ENCODE measurements around the gene RASGEF1C.
A peak's percentile ranks its signal among the peaks of the same experiment; 100 is the strongest.

RASGEF1C gene

DNA sequence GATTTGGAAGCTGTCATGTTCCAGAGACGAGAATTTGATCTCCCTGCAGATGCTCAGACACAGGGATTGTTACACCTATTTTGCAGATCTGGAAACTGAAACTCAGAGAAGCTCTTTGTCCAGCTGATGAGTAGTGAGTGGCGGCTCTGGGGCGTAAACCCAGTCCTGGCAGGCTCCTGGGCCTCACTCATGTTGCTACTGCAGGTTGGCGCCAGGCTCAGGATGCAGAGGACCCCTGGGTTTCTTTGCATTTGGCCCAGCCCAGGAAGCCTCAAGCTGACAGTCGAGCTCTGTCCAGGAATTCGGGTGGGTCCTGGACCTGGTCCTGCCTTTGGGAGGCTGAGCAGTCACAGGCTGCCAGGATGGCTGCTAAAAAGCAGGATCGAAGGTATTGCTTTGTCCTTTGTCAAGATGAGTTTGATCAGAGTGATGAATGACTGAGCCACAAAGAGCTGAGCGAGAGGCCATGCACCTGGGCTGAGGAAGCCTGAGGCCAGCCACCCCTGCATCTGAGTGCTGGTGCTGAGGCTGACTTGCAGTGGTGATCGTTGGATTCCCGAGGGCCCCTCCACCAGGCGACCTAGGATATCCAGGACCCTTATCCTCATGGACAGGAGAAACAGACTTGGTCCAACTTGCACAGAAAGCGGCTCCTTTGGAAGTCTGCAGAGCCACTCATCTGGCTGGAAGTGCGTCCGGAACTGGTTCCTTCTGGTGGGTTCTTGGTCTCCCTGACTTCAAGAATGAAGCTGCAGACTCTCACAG, 129.1 kb downstream of the RASGEF1C start:
- DNase-seq = no peak

DNA sequence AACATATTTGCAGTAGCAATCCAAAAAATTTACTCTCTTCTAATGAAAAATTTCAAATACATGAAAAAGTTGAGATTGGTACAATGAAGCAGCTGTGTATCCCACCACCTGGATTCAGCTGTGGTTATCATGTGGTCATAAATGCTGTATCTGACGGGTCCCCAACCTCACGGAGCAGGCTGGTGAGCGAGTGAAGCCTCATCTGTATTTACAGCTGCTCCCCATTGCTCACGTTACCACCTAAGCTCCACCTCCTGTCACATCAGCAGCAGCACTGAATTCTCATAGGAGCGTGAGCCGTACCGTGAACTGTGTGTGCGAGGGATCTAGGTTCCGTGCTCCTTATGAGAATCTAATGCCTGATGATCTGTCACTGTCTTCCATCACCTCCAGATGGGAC, 130.7 kb downstream of the RASGEF1C start:
- no peak for DNase-seq

DNA sequence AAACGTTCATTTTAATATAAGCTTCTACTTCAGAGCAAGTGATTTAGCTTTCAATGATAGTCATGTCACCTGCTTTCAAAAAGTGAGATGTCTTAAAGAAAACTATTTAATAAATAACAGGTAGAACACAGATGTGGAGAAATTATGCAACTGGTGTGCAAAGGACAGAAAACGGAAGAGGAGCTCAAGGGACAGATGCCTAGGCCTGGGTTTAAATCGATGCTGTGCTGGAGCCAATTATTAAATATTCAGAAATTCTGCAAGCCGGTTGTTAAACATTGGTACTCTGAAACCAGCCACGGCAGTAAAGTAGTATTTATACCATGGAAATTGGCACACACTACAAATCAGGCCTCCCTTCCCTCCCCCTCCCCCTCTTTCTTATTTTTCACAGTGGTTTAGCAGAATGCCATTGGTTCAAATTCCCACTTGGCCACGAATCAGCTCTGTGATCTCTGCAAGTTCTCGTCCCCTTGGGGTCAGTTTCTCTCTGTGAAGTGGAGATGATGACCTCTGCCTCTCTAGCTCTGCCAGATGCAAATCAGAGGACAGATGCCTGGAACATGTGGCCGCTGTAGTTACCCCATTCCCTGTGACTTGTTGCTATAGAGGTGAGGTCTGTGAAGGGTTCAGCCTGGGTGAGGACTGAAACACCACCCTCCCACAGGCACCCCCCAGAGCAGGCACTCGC, 131.3 kb downstream of the RASGEF1C start:
- no peak for DNase-seq

DNA sequence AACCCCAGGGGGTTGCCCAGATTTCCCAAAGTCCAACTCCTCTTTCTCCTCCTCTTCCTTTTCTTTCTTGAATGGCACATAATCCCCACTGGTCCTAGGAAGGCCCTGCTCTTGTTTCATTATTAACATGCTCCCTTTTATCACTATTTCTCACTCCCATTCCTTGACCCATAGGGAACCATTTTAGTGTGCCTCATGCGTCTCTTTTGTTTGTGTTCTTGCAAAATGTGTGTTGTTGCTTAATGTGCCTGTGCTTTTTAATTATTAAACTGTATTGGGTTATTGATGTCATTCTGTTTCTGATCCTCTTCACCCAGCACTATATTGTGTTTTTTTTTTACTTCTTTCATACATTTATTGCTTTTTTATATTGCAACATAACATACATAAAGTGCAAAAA, 133.3 kb downstream of the RASGEF1C start:
- no peak for DNase-seq

DNA sequence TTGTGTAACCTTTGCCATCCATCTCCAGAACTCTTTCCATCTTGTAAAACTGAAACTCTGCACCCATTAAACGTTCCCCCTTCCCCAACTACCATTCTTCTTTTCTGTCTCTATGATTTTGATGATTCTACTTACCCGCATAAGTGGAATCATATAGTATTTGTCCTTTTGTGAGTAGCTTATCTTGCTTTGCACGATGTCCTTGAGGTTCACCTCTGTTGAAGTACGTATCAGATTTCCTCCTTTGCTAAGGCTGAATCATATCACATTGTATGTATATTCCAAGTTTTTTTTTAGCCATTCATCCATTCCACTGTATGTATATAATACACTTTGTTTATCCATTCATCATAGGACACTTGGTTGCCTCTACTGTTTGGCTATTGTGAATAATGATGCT, 134.5 kb downstream of the RASGEF1C start:
- DNase-seq = no peak

DNA sequence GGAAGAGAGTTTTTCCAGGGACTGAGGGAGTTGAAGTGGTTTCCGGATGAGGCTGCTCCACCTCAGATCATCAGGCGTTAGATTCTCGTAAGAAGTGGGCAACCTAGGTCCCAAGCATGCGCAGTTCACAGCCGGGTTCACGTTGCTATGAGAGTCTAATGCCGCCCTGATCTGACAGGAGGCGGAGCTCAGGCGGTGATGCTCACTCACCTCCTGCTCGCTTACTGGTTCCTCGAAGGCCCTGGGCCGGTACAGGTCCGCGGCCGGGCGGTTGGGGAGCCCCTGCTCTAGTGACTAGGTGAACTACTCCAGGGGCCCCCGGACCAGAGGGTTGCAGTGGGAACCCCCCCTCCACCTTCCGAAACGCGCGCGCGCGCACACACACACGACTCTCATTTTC, 136.5 kb downstream of the RASGEF1C start:
- DNase-seq = no peak

DNA sequence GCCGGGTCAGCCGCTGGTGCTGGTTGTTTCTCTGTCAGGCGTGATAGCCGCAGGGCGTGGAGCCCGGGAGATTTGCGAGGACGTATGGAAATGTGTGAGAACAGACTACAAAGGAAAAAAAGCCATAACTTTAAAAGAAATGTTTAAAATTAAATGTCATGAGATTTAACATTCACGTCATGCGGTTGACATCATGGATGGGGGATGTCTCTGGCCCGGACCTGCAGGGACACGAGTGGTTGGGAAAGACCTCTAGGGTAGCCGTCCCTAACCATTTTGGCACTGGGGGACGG, 136.8 kb downstream of the RASGEF1C start:
- no peak for DNase-seq

DNA sequence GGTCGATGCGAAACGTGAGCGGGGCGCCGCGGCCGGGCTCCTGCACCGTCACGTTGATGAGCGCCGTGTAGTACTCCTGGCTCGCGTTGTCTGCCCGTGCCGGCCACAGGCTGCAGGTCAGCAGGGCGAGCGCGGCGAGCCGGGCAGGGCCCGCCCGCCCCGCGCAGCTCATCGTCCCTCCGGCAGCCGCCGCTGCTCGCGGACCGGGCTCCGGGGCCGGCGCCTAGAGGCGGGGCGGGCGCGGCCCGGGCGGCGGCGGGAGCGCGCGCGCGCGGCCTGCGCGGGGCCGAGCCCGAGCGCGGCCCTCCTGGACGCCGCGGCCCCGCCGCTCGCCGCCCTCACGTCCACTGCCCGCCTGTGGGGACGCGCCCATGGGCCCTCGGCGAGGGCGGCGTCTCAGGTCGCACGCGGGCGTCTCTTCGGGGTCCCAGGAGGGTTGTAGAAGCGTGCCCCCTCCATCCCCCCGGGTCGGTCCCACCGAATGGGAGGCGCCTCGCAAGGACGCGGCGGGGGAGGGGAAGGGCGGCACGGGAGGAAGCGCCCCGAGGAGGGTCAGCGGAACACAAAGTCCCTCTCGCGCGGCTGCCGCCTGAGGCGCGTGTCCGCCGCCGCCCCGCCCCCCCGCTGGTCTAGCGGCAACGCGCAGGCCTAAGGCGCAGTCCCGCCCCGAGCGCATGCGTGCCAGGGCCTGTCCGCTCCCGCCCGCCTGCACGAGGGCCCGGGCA, 137.3 kb downstream of the RASGEF1C start, which contains the start of gene RNF130:
Gene RNF130, minus strand, starts transcription at position 229 of the 725 bp plus-strand sequence. Its CDS starts 57 bp downstream, at position 172.
- peak; percentile 92 for DNase-seq

DNA sequence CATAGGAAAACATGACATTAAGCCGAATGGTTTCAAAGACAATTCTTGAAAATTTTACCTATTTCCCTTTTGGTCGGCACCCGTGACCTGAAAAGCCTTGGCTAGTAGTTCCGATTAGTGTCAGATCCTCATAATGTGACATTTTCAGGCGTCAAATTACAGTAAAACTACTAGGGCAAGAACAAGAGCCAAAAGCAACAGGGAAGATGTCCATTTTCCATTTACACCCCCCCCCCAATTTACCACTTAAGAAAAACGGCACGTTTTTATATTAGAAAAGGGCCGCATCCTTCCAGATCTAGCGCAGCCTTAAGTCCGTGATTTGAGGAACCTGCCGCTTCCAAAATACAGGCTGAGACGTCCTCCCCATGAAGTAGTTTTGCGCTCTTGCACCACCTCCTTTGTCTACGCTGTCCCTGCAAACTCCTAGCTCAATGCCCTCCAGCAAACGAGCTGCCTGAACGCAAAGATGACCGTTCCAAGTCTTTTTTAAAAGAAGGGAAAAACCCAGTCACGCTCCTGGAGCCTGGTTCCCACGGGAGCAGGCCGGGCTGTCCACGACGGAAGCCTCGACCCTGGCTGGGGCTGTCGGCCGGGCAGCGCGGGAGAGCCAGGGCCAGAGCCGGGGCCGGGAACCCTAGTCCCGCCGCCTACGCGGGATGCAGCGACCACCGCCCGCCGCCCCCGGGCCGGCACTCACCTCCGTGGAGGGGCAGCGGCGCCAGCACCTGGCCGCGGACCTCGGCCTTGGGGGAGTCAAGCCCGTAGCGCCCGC, 138.1 kb downstream of the RASGEF1C start:
- peak; percentile 54 for DNase-seq

DNA sequence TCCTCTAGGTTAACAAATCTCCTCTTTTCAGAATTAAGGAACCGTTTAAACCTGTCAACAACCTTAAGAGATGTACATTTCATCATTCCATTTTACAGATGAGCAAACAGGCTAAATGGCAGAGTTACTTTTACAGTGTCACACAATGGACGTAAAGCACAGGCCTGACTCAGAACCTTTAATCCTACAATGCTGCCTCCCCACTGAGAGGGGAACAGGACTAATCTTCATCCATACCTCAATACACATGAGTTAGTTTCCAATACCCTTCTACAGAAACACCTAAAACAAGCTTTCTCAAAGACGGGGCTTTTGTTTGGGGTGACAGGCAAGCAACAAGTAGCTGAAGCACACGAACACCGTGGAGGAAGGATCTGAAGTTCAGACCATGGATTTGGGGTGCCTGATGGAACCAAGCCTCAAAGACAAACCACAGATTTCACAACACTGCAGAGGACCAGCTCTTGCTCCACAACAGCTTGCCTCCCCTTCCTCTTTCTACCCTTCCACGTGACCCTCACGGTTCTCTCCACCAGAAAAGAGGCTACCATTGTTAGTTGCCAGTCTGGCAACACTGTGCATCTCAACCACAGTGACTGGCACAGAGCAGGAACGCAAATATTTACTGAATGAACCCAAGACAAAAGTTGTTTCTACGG, 139.3 kb downstream of the RASGEF1C start:
- DNase-seq = no peak

DNA sequence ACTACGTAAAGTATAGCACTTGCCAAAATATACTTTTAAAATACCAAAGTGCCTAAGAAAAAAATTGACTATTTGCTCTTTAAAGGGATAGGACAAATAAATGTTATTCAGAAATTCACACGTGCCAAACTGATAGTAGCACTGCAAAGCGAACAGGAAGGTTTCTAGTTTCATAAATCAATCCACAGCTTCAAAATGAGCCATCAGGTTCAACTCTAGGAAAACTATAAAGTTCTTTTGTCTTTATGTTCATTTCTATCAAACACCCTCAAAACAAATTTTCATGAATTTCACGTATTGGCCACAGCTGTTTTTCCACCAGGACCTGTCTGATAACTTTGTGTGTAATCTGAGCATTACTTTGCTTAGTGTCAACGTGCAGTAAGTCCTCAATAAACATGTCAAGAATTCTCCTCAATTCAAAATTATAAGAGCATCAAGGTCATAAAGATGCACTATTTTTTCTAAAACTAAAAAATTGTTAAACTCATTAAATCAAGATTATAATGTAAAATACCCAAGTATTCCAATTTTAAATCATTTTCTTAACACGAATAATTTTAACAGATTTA, 140.4 kb downstream of the RASGEF1C start:
- DNase-seq = no peak

DNA sequence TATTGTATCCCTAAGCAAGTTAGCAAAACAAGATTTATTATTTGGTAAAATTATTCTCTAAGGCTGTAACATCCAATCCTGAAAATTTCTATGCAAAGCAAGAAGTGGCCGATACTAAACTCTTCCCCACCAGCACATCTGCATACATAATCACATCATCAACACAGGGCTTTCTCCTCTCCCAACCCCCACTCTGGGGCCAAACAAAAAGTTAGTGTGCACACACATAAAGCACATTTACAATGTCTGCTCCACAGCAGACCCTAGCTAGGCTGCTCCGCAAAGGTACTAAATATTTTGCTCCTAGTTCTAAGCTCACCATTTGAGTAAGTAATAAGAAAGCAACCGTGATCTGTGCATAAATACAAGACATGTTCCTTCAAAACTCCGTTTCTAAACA, 141.0 kb downstream of the RASGEF1C start:
- no peak for DNase-seq

DNA sequence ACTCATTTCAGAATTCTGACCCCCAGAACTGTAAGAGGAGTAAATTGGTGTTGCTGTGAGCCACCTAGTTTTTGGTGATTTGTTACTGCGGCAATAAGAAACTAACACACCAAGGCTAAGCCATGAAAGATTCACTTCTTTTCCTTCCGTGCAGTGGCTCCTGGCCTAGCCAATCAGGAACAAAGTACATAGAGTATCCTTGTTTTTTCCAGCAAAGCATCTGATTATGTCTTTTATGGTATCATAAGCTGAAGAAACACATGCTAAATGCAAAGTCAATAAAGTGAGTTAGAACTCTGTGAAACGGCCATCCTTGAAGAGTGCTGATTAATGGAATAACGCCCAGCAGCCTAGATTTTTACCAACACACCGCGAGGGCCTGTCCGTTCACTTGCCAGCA, 148.8 kb downstream of the RASGEF1C start:
- no peak for DNase-seq

DNA sequence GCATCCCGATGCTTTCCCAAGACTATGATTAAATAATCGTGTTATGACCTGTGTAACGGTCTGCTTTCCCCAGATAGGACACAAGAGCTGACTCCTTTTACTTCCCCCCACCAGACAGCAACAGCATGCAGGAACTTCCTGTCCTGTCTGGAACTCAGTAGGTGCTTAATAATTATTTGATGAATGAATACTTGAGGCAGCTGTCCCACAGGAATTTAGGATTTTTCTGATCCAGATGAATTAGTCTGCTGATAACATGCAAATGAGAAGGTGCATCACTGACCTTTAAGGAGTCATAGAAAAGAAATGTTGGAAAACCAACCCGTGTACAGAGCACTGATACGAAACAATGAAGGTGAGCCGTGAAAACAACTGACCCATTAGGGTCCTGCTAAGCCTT, 149.7 kb downstream of the RASGEF1C start:
- no peak for DNase-seq

DNA sequence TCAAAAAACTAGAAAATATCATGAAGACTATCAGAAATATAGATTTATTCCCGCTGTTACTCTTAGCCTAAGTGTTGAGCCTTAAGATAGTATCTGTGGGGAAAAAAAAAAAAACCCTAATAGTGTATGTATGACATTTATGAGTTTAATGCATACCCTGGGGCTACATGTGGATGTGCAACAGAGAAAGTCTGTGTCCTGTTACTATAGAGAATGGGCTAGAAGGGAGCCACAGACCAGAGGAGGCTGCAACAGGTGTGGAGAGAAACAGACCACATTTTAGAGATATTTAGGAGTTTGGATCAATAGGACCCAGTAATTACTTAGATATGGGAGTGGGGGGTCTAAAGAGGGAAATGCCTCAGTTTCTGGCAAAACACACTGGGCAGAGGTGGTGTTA, 152.9 kb downstream of the RASGEF1C start:
- DNase-seq = no peak

DNA sequence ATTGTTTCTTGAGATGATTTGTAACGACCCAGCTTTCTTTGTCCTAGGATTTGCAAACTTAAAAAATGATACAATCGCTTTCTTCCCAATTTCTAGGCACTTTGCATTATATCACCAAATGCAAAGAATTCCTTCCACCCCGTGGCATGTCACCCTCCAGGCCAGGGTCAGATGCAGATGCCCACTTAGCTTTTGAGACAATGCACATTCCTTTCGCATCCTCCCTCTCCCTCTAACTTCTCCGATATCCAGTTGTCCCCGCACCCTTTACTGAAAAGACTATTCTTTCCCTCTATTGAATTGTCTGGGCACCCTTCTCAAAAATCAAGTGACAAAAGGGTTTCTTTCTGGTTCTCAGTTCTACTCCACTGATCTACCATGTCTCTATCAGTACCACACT, 154.8 kb downstream of the RASGEF1C start:
- no peak for DNase-seq

DNA sequence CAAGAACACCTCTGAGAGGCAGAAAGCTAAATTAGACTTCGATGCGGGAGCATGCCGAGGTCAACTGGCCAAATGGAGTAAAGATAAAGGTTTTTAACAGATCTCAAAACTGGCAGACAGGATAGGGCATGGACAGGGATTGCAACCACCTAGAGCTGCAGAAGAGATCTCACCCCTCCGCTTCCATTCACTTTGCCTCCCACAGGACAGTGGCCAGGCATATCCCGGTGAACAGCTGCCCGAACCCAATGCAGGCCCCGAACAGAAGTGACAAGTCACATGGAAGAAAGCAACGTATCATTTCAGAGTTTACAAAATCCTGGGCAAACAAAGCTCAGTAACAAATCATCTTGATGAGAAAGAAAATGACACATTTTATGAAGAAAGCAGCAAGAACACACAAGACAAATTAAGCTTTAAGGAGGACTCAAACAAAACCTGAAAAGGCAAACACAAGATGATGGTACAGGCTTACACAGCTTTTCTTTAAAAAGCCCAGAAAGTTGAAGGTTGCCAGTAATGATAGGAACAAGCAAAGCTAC, 155.9 kb downstream of the RASGEF1C start:
- DNase-seq = no peak

DNA sequence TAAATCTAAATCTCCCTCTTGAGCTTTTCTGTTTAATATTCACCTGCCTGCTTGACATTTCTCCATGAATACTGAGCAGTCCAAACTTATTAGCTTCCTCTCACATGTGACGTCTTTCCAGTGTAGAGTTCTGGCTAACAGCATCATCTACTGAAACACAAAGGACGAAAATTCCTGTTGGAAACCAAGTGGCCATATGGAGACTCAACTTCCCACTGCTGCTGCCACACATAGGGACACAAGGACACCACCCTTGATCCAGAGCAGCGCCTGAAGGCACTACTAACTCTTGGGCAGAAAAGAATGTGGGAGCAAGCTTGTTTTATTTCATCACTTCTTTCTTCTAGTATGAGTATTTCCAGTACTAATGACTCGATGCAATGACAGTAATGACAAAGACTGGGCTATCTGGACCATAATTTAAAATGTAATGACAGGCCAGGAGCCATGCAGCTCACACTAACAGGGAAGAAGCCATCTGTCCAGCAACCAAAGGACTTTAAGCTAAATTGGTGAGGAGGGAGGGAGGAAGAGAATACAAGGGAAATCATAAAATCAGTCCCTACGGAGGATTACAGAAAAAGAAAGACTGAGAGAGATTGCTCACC, 156.7 kb downstream of the RASGEF1C start:
- no peak for DNase-seq
